ENCODE data around the gene EVI2B. TPM values are rescaled to one million over a fixed set of nuclear protein-coding genes. Genes with fewer than 3 reads are reported as not detected.

The EVI2B gene
- total RNA-seq, 1 experiment from 2014 or later, result 0.20 TPM

DNA sequence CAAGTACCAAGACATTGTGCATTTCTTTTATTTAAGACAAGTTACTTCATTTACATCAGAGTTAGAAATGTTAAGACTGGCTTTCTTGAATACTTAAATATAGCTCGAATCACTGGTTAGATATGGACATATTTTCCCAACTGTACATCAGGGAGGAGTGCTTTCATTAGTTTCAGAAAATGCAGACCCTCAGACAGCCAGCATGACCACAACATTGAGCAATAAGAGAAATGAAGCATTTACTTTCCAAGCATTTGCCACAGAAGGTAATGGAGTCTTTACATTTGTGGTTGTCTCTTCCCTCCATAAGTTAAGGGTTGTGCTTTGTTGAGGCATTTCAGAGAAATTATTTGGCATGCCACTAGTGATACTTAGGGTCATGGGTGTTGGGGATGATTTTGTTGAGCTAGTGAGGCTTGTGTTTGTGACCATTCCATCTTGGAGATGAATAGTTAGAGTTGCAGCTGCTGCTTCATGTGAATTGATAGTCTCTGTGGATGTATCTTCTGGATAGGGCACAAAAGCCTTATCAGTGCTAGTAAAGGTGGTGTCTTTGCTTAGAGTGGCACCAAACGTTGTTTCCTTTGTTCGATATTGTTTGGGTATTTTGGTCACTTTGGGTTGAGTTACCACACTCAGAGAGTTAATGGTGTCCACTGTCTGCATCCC, 18.9 kb downstream of the EVI2B start:
- Histone ChIP-seq H3K4me2 (ENCODE audit: low read length) (no peak overlapping the region), H3K79me2 (ENCODE audit: insufficient read depth, low read length) (no peaks in the 10 kb centered on the region), H3K36me3 (ENCODE audit: control insufficient read depth in 1 of 2, insufficient read depth in 2 of 2, low read length in 2 of 2) (no peaks in the 10 kb centered on the region), H3K27me3 (ENCODE audit: insufficient read depth, low read length) (no peaks in the 10 kb centered on the region), H3K4me1 (ENCODE audit: control insufficient read depth in 1 of 2, insufficient read depth in 2 of 2, low read length in 2 of 2) (no peaks in the 10 kb centered on the region), H3K4me3 (replicated peaks in 1 of 2; ENCODE audit: low read depth in 1 of 2, low read length in 2 of 2) (no peak overlapping the region), H3K9me3 (ENCODE audit: control insufficient read depth in 1 of 2, insufficient read depth in 1 of 2, low read depth in 1 of 2, low read length in 2 of 2) (no peaks in the 10 kb centered on the region), H3K9ac (ENCODE audit: low read length) (no peak overlapping the region), H3K9me2 (ENCODE audit: insufficient read depth) (no peaks in the 10 kb centered on the region), H3K27ac (ENCODE audit: low read depth, low read length) (no peak overlapping the region), H2AFZ (ENCODE audit: low read depth, low read length, poor library complexity, severe bottlenecking) (no peak overlapping the region), H4K20me1 (ENCODE audit: insufficient read depth) (no peaks in the 10 kb centered on the region; the same call in 1 of the 2 replicates)
- RAD21 ChIA-PET (ENCODE audit: low non-redundant PET in 1 of 2, low total read pairs in 2 of 2, uncharacterized antibody in 2 of 2, unreplicated experiment in 2 of 2), result no interaction called here
- POLR2A ChIA-PET, result interaction anchor here (0.5 kb wide), 1 partner anchor 624 kb away, joined by 3 read pairs; no protein-coding TSS in a partner anchor
- BruUV-seq (replicated peaks), result no TSS peak
- DNase-seq (ENCODE audit: low read depth, low spot score) (no peak), ATAC-seq (no peak)
- intact Hi-C loops (cut with micrococcal nuclease), result no loop called here
- CTCF ChIA-PET, result no interaction called here
- TF ChIP-seq RAD21 (IDR thresholded peaks at IDR 0.05; ENCODE audit: low read depth), result no peak
- TF ChIP-seq POLR2A (IDR thresholded peaks at IDR 0.05; ENCODE audit: borderline replicate concordance, extremely low read depth, insufficient read depth, insufficient read length), result no peak
- TF ChIP-seq EZH2phosphoT487 (IDR thresholded peaks at IDR 0.05; ENCODE audit: borderline replicate concordance), result no peak
- no peak for TF ChIP-seq YY1 (IDR thresholded peaks at IDR 0.05; ENCODE audit: extremely low read depth, insufficient replicate concordance, low read depth, low read length)
- TF ChIP-seq POLR2AphosphoS5 (IDR thresholded peaks at IDR 0.05; ENCODE audit: low read depth, low read length), result no peak
- TF ChIP-seq SIN3A (IDR thresholded peaks at IDR 0.05; ENCODE audit: low read depth), result no peak
- TF ChIP-seq FOSL1 (IDR thresholded peaks at IDR 0.05; ENCODE audit: low read depth), result no peak
- TF ChIP-seq TCF7L2 (IDR thresholded peaks at IDR 0.05; ENCODE audit: borderline replicate concordance, extremely low read depth, insufficient read depth, insufficient read length), result no peak
- no peak for TF ChIP-seq SRF (IDR thresholded peaks at IDR 0.05; ENCODE audit: low read depth)
- TF ChIP-seq, protein P1, sequence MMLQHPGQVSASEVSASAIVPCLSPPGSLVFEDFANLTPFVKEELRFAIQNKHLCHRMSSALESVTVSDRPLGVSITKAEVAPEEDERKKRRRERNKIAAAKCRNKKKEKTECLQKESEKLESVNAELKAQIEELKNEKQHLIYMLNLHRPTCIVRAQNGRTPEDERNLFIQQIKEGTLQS (IDR thresholded peaks at IDR 0.05), result no peak
- TF ChIP-seq CBX3 (IDR thresholded peaks at IDR 0.05; ENCODE audit: low read depth), result no peak
- TF ChIP-seq, protein P2, sequence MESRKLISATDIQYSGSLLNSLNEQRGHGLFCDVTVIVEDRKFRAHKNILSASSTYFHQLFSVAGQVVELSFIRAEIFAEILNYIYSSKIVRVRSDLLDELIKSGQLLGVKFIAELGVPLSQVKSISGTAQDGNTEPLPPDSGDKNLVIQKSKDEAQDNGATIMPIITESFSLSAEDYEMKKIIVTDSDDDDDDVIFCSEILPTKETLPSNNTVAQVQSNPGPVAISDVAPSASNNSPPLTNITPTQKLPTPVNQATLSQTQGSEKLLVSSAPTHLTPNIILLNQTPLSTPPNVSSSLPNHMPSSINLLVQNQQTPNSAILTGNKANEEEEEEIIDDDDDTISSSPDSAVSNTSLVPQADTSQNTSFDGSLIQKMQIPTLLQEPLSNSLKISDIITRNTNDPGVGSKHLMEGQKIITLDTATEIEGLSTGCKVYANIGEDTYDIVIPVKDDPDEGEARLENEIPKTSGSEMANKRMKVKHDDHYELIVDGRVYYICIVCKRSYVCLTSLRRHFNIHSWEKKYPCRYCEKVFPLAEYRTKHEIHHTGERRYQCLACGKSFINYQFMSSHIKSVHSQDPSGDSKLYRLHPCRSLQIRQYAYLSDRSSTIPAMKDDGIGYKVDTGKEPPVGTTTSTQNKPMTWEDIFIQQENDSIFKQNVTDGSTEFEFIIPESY (IDR thresholded peaks at IDR 0.05; ENCODE audit: extremely low read depth, insufficient replicate concordance, low read length), result no peak
- TF ChIP-seq EZH2 (IDR thresholded peaks at IDR 0.05), result no peak
- no peak for TF ChIP-seq ELF1 (IDR thresholded peaks at IDR 0.05; ENCODE audit: borderline replicate concordance, low read depth)
- TF ChIP-seq CEBPB (IDR thresholded peaks at IDR 0.05; ENCODE audit: low read depth), result no peak
- TF ChIP-seq, protein P3, sequence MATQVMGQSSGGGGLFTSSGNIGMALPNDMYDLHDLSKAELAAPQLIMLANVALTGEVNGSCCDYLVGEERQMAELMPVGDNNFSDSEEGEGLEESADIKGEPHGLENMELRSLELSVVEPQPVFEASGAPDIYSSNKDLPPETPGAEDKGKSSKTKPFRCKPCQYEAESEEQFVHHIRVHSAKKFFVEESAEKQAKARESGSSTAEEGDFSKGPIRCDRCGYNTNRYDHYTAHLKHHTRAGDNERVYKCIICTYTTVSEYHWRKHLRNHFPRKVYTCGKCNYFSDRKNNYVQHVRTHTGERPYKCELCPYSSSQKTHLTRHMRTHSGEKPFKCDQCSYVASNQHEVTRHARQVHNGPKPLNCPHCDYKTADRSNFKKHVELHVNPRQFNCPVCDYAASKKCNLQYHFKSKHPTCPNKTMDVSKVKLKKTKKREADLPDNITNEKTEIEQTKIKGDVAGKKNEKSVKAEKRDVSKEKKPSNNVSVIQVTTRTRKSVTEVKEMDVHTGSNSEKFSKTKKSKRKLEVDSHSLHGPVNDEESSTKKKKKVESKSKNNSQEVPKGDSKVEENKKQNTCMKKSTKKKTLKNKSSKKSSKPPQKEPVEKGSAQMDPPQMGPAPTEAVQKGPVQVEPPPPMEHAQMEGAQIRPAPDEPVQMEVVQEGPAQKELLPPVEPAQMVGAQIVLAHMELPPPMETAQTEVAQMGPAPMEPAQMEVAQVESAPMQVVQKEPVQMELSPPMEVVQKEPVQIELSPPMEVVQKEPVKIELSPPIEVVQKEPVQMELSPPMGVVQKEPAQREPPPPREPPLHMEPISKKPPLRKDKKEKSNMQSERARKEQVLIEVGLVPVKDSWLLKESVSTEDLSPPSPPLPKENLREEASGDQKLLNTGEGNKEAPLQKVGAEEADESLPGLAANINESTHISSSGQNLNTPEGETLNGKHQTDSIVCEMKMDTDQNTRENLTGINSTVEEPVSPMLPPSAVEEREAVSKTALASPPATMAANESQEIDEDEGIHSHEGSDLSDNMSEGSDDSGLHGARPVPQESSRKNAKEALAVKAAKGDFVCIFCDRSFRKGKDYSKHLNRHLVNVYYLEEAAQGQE (IDR thresholded peaks at IDR 0.05; ENCODE audit: low read depth), result no peak
- TF ChIP-seq ZFX (IDR thresholded peaks at IDR 0.05), result no peak
